Measurements from ENCODE around the gene INPP4B.

The INPP4B gene

DNA sequence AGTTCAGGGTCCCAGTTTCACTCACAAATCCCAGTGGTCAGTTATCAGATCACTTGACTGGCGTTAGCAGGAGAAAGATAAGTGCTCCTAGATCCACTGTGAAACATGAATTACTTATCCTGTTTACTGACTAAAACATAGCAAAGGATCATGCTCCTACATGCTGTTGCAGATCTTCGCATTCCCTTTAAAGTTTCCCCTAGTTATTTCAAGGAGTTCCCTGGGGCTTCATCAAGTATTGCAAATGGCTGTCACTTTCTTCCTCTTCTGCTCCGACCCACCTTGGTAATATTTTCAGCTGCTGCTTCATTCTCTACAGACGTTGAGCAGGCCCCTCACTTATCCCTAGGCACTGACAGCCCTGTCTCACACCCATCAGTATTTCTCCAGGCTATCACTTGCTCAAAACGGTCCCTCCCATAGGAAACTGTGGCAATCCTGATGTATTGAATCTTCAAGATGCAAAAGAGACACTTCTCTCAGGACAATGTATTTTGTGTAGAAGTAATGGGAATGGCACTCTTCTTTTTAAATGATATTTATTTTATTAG, 466.0 kb downstream of the INPP4B start:
- no peak for TF ChIP-seq CTCF (IDR thresholded peaks at IDR 0.05; ENCODE audit: insufficient read depth, low read length, poor library complexity, severe bottlenecking)
- Histone ChIP-seq H3K4me3 (replicated peaks; ENCODE audit: low read depth, low read length) (no peak overlapping the region), H3K27me3 (replicated peaks; ENCODE audit: control insufficient read depth, insufficient read depth, low read length) (no peaks in the 10 kb centered on the region; the same call in 1 of the 2 replicates), H3K36me3 (ENCODE audit: control insufficient read depth, insufficient read depth, low read length) (no peaks in the 10 kb centered on the region)
- no peak for DNase-seq (ENCODE audit: extremely low read depth, insufficient read length)

- no peak overlapping the region for H3K4me3 ChIP-seq (replicated peaks; ENCODE audit: low read depth, low read length)
- H3K36me3 ChIP-seq (ENCODE audit: control insufficient read depth, insufficient read depth, low read length): no peaks in the 10 kb centered on the region
- H3K27me3 ChIP-seq (replicated peaks; ENCODE audit: control insufficient read depth, insufficient read depth, low read length): no peaks in the 10 kb centered on the region; the same call in 1 of the 2 replicates
- DNase-seq (ENCODE audit: extremely low read depth, insufficient read length): no peak
- no peak for TF ChIP-seq CTCF (IDR thresholded peaks at IDR 0.05; ENCODE audit: insufficient read depth, low read length, poor library complexity, severe bottlenecking)
Measured at GRCh38 chr4:142379277-142380051, 466.6 kb downstream of the INPP4B start.

DNA sequence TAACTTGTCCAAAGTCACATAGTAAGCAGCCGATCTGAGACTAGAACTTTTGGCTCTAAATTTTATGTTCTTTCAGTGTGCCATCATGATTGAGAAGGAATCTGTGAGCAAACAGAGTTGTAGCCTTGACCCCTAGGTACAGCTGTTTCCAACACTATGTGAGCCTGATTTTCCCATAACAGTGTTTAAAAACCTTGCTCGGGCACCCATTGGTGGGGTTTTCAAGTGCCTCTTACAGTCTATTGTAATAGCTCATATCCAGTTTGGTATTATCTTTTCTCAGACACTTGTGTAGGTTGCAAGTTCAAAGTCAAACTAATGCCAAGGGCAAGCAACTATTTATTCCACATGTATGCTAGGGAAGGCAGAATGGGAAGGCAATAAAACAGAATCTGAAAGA, 467.9 kb downstream of the INPP4B start:
- H3K4me3 ChIP-seq (replicated peaks; ENCODE audit: low read depth, low read length): no peak overlapping the region
- no peaks in the 10 kb centered on the region for H3K36me3 ChIP-seq (ENCODE audit: control insufficient read depth, insufficient read depth, low read length)
- no peak for DNase-seq (ENCODE audit: extremely low read depth, insufficient read length)
- no peaks in the 10 kb centered on the region; the same call in 1 of the 2 replicates for H3K27me3 ChIP-seq (replicated peaks; ENCODE audit: control insufficient read depth, insufficient read depth, low read length)
- no peak for TF ChIP-seq CTCF (IDR thresholded peaks at IDR 0.05; ENCODE audit: insufficient read depth, low read length, poor library complexity, severe bottlenecking)

DNA sequence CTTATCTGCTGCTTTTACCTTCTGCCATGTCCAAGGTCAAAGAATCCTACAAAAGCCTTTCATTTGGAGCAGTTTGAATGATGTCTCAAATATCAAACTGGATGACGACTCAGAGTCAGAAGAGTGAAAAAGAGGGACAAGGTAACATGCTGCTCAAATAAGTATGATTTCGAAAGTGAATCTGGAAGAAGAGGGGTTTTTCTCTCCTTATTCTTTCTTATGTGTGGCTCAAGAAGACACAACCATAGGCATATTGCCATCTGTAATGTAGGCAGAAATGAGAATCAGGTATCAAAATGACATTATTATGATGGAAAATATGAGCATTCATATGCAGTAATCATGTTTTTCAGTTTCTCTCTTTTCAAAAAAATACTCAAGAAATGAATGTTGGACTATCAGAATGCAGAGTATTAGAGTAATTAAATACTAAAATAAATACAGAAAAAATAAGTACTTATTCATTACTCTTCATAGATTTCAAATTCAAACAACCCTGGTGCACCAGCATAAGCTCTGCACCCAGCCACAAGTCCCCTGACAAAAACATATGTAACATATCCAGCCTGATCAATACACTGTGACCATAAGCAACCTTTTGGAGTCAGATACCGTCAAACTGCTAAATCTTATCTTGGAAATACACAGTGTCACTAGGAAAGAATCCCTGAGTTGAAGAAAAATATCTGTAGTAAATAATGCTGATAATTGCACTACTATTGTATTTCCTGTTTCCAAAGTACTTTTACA, 468.6 kb downstream of the INPP4B start:
- no peak for TF ChIP-seq CTCF (IDR thresholded peaks at IDR 0.05; ENCODE audit: insufficient read depth, low read length, poor library complexity, severe bottlenecking)
- Histone ChIP-seq H3K27me3 (replicated peaks; ENCODE audit: control insufficient read depth, insufficient read depth, low read length) (no peaks in the 10 kb centered on the region; the same call in 1 of the 2 replicates), H3K36me3 (ENCODE audit: control insufficient read depth, insufficient read depth, low read length) (no peaks in the 10 kb centered on the region), H3K4me3 (replicated peaks; ENCODE audit: low read depth, low read length) (no peak overlapping the region)
- DNase-seq (ENCODE audit: extremely low read depth, insufficient read length): peak; percentile 10

- no peaks in the 10 kb centered on the region; the same call in 1 of the 2 replicates for H3K27me3 ChIP-seq (replicated peaks; ENCODE audit: control insufficient read depth, insufficient read depth, low read length)
- H3K4me3 ChIP-seq (replicated peaks; ENCODE audit: low read depth, low read length): no peak overlapping the region
- no peak for TF ChIP-seq CTCF (IDR thresholded peaks at IDR 0.05; ENCODE audit: insufficient read depth, low read length, poor library complexity, severe bottlenecking)
- DNase-seq (ENCODE audit: extremely low read depth, insufficient read length): no peak
- no peaks in the 10 kb centered on the region for H3K36me3 ChIP-seq (ENCODE audit: control insufficient read depth, insufficient read depth, low read length)
Measured at GRCh38 chr4:142376204-142376603, 469.9 kb downstream of the INPP4B start.
